UCSD-AML1 (cell line): Measurements from ENCODE around the gene FAM118B.
A peak's percentile ranks its signal among the peaks of the same experiment; 100 is the strongest.

Experiments
- DNase-seq: peaks from one replicate; lab custom pipeline; 2025; ENCODE audit not compliant: unreplicated experiment; lab: John Stamatoyannopoulos, UW

Gene FAM118B

DNA sequence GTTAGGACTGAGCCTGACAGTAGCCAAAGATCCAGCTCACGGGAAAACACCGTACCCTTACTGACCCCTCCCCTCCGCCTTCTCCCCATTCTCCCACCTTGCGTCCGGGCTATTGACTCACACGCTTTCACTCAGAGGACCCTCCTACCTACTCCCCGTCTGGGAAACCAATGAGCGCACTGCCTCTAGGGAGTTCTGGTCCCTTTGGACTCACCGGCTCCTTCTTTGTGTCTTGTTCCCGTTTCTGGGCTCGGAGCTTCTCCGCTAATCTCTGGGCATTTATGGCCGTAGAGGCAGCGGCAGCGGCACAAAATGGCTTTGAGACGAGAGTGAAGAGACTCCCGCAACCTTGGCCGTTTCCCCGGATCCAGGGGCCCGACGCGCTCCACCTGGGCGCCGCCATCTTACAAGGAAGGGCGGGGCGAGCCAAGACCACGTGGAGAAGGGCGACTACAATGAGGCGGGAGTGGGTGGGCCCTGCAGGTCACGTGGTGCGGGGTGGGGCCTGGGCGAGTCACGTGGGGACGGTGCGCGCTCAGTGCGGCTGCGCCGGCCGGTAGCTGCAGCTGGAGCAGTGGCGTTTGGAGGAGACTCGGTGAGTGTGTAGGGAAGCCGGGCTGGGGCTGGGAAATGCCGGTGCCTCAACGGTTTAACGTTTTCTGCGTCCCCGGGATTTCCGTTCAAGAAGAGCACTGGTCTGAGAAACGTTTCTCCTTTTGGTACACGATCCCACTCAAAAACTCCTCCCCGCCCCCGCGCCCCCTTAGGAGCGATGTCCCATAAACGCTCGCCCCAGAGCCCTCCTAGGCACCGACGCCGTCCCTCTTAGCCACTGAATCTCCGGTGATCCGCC is at the start of gene FAM118B, which contains the start of gene RPUSD4:
Gene FAM118B, plus strand, starts transcription at position 547 of the 853 bp plus-strand sequence. CDS start 23,220 bp downstream, outside the sequence.
Gene RPUSD4, minus strand, starts transcription at position 415 of the 853 bp plus-strand sequence. Its CDS starts 12 bp downstream, at position 403.
- peak; percentile 97 for DNase-seq

DNA sequence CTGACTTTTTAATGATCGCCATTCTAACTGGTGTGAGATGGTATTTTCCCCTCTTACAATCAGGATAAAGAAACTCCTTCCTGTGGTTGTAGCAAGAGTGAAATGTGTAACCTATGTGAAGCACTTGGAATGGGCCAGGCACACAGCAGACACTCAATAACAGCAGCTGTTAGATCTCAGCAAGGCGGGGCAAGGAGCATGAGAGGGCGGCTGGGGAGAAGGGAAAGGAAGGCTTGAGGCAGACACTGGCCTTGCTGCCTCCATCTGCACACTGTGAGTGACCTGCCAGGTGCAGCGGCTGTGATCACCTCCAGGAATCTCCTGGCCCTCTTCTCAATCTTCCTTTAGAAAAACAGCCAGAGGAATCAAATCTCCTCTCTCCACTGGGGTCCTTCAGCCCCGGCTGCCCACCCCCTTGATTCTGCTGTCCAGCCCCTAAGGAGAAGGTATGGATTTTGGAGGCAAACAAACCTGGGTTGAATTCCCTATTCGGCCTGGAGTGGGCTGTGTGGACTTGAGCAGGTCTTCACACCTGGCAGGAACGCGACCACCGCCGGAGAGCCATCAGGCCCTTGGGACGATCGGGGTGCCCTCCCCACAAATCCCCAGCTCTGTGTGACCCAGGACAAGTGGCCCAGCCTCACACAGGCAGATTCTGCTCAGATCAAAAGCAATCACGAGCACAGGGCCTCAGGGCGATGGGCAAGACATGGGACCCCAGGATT is 49.1 kb upstream of the FAM118B start:
- no peak for DNase-seq

DNA sequence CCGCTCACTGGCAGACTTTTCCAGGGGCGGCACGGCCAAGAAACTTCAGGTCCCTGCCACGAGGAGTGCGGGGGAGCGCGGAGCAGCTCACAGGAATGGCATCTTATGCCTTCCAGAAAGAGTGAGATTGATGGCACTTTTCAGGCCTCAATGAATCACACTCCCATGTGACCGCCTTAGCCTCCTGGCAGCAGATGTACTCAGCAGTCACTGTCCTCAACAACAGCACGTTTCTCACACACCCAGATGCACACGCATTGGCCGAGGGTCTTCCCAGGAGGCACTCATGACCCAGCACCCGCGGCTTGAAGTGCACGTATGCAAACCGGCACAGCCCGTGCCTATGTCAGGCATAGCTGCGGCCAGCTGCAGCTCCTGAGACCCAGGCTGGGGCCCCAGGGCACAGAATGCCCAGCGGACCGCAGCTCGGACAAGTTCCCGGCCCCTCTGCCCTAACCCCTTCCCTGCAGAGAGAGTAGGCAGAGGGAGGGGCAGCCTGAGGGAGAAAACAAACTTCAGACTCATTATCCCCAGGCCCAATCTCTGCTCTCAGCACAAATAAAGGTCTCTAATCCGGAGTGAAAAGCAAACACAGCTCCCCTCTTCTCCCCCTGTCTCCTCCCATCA is 48.4 kb upstream of the FAM118B start:
- DNase-seq: no peak

DNA sequence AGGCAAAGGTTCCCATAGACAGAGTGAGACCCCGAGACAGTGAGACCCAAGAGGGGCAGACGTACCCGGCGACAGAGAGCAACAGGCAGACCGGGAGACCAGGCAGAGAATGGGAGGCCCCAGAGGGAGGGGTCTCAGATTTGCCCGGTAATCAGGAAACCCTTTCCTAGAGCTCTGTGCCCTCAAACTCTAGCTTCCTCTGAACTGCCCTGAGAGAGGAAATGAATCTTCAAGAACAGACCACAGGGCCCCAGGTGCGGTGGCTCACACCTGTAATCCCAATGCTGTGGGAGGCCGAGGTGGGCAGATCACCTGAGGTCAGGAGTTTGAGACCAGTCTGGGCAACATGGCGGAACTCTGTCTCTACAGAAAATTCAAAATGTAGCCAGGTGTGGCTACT is 47.8 kb upstream of the FAM118B start:
- DNase-seq: no peak

DNA sequence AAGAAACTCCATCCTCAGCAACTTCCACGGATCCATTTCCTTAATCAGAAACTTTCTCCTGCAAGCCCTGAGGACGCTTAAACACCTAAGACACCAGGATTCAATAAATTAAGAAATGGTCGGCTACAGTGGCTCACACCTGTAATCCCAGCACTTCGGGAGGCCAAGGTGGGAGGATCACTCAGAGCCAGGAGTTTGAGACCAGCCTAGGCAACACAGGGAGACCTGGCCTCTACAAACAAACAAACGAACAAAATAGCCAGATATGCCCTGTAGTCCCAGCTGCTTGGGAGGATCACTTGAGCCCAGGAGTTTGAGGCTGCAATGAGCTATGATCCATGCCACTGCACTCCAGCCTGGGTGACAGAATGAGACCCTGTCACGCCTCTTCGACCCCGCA is 46.8 kb upstream of the FAM118B start:
- no peak for DNase-seq

DNA sequence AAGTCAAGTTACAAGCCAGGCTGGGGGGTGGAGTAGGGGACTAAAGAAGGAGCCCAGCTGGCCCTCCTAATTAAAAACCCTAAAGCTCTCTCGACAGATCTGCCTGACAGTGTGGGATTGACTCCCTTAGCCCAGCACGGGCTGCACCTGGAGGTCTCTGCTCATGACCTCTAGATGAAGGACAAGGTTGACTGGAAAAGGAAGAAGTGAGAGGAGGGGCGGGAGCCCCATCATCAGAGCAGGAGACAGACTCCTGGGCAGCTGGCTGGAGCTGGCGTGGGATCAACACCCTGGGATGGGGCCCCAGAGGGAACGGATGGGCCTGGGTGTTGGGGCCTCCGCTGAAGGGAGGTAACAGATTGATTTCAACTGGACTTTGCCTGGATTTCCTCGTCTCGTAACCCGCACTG is 46.3 kb upstream of the FAM118B start:
- DNase-seq: no peak

DNA sequence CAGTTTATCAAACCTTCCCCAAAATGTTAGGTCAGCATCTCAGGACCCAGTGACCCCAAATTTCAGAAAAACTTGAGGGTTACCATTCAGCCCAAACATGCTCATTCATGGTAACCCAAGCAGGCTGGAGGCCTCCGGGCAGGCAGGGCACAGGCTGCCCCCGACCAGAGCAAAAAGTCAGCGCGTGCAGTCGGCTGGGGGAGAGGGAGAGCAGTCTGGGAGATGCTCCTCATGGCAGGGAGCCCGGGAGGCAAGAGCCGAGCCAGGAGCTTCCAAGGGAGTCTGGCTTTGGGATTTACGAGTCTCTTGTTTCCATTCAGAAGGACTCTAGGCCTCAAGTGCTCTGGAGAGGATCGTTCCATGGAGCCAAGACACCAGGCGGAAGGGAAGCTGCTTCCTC is 45.8 kb upstream of the FAM118B start:
- DNase-seq: no peak

DNA sequence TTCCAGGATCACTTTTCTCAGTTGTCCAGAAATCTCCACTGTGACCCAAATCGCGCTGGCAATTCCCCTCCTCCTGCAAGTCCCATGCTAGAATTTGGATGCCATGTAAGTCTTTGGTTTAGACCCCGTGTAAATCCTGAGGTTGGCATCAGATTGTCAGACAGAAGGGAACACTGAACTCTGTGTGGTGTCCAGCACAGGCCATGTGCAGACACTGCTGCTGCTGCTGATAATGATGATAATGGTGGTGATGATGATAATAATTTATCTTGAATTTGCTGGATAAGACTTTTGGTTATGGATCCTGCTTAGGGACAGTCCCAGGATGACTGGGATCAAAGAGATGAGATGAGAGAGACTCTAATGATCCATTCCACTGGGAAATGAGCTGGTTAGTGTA is 45.2 kb upstream of the FAM118B start:
- DNase-seq: no peak

DNA sequence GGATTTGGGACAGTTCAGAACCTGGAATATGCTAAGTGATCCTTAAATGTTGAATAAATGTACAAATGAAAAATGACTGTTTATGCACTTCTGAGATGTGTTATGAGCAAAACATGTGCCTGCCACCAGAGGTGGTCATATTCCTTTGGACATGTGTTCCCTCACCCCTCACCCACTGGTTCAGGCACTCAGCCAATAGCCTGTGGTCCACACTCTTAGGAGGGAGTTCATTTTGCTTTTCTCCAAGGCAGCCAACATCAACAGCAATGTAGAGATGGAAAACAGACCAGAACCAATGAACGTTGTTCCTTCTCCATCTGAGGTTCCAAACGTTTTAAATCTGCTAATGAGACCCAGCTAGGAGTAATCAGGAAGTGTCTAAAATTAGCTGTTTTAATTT is 44.1 kb upstream of the FAM118B start:
- DNase-seq: no peak

DNA sequence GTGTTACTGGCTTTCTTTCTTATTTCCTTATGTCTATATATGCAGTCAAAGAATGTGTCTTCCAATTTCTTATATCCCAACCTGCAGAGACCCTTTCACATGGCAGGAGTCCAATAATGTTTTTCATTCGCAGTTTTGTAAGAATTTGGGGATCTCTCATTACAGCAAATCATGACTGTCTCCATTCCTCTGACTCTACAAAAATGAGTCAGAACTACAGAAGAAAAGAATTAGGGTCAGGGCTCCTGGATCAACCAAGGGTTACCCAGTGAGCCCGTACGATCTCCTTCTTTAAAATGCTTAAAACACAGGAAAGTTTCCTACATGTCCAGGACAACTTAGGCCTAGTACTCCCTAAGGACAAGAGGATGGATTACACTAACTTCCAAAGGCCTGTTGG is 42.3 kb upstream of the FAM118B start:
- no peak for DNase-seq

DNA sequence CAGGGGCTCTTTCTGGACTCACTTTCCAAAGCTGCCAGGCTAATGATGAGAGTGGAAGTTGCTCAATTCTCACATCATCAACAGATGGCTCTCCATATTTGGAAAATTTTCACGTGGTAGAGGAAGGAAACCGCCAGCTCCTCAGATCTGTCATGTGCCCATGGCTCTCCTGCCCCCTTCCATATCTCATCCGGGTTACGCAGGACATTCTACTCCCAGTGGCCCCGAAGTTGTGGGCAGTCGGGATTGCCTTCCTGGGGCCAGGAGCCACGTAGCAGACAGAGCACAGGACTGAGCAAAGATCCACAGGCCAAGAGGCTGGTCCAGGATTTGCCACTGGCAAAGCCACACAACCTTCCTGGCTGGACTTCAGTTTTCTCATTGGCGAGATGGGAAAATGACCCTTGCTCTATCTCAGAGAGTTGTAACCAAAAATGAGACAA is 39.0 kb upstream of the FAM118B start:
- peak; percentile 60 for DNase-seq

DNA sequence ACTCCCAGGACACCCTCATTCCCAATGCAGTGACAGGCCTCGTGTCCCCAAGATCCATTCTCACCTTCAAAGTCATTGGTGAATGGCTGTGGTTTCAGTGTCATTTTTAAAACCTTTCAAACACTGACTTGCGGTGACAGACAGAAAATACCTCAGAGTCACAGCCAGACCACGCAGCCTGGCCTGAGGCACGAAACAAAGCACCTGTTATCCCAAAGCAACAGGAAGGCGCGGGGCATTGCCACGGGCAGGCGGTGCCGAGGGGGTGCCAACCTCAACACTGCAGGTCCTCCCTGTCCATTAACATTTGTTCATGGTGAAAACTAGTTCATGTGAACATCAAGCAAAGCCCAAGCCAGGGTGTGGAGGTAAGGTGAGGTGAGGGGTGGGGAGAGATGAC is 38.3 kb upstream of the FAM118B start:
- no peak for DNase-seq

DNA sequence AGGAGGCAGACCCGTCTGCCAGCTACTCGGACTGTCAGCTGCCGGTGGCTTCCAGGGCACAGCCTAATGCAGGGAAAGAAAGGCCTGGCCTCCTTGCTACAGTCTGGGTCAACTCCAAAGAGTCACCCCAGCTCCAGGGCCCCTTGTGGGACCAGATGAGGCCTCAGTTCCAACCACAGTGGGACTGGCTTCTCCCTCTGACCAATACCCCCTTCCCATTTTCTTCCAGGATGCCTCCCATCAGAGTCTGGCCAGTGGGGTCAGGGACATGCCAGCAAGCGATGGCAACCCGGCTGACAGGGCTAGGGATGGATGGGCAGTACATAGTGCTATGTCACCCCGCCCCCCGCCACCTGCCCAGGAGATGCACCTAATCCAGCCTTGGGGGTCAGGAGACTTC is 36.8 kb upstream of the FAM118B start:
- no peak for DNase-seq

DNA sequence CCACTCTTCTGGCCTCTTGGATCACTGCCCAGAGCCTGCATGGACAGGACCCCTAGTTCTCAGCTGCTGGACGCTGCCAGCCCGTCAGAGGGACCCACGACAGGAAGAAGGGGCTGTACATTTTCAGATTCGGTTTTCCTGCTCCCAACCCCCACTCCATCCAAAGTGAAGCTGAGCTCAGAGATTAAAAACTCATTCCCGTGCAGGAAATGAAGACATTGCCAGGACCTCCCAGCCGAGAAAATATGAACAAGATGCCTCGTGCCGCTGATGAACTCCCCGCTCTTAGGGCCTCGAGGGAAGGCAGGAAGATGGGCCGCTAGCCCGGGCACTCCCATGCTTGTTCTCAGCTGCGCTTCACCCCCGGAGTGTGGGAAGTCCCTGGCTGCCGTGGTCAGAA is 36.2 kb upstream of the FAM118B start:
- no peak for DNase-seq

DNA sequence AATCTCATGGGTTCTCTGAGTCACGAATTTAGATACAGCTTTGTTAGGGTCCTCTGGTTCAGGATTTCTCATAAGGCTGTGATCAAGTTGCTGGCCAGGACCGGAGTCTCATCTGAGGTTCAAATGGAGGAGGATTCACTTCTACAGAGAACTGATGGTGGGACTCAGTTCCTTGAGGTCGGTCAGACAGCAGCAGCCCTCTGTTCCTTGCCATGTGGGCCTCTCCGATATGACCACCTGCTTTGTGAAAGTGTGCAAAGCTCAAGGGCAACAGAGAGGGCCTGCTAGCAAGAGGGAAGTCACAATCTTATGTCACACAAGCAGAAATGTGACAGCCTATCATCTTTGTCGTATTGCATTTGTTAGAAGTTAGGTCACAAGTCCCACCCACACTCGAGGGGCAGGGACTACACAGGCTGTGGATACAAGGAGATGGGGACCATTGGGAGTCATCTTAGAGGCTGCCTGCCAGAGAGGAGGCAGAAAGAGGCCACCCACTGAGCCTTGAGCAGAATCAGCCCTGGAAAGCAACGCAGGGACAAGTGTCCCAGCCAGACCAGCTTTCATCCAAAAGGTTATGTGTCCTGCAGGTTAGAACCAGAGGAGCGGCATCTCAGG is 34.6 kb upstream of the FAM118B start:
- no peak for DNase-seq

DNA sequence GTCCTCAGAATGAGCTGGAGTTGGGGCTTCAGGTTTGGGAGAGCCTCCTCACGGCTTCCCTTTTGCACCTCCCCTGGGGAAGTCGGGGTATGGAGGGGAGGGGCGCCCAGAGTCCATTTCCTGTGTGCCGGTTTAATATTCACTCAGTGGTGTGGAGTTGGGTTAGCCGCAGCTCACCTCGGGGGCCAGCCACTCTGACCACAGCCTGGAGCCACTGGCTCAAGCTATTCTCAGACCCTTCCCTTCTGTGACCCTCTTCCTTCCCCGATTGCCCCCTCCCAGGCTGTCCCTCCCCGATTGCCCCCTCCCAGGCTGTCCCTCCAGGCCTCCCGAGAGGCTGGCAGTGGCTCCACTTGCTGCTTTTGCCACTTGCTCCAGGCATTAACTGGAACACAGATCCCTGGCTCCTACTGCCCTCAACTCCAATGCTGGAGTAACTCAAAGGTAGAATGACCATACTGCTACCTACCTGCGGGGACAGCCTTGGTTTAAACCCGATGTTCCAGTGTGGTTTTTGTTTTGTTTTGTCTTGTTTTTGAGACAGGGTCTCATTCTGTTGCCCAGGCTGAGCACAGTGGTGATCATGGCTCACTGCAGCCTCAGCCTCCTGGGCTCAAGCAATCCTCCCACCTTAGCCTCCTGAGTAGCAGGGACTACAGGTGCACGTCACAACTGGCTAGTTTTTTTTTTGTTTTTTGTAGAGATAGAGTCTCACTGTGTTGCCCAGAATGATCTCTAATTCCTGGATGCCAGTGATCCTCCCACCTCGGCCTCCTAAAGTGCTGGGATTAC is 29.4 kb upstream of the FAM118B start:
- peak; percentile 48 for DNase-seq

DNA sequence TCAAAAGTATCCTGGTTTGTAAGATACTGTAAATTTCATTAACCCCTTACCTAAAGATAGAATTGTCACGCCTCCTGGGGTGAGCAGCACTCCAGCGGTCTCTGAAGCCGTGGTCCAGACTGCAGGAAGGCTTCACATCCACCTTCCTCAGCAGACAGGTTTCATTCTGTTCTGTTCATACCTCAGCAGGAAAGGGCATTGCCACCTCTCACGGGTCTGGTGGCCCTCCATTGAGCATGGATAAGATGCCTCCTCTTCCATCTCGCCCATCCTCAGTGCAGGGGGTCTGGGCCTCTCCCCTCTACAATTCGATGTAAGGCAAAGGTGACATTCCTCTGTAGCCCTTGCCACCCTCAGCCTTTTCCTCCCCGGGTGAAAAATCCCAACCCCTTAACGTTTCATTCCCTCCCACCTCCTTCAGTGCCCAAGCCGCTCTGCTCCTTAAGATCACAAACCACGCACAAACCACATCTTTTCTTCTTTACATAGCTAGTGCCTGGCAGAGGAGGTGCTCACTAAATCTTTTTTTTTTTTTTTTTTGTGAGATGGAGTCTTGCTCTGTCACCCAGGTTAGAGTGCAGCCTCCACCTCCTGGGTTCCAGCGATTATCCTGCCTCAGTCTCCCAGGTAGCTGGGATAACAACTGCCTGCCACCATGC is 28.7 kb upstream of the FAM118B start:
- DNase-seq: no peak

DNA sequence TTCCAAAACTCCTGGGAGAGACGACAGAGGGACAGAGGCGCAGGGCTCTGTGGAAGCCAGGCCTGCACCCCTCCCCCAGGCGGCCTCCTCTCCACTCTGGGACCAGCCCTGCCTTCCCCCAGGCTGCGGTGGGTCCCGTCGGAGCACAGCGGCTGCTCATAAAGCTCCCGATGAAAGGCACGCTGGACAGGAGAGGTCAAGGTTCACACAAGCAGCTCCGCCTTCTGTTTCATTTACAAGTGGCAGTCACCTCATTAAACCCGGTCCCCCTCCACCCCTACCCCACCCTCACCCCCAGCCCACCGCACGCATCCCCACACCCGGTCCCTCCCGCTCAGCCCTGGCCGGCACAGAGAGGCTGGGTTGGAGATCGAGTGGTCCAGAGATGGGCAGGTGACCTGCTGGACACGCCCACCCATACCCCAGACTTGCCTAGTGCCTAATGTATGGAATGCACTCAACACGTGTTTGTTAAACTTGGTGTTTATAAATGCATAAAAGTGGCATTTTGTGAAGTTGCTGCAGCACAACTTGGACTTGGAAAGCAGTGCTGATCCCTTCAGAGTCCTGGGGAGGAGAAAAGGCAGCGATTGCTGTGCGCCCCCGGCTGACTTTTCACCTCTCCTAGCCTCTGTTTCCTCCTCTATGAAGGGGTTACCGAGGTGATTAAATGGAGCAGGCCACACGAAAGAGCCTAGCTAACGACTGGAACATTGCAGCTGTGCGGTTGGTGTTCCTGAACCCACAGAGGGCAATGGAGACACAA is 26.1 kb upstream of the FAM118B start:
- DNase-seq: no peak

DNA sequence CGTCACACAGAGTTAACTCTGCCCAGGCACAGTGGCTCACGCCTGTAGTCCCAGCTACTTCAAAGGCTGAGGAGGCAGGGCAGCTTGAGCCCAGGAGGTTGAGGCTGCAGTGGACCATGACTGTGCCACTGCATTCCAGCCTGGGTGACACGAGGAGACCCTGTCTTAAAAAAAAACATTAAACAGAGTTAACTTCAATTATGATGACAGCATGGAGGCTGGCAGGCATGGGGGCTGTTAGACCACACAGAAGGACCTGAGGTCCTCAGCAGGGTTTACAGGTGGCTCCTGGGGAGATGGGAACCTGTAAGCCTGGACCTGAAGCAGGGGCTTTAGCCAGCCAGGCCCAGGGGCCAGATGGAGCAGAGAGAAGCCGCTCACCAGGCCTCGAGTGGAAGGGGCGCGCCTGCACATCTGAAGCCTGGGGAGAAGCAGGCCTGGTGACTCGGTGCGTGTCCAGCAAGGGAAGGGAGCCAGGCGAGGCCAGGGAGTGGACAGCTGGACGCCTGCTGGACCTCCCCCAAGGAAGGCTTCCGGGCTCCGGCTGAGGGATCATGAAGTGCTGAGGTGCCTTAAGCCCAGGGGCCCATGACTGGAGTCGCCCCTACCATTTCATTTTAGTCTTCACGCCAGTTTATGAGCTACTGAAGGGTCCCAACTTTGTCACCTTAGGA is 25.4 kb upstream of the FAM118B start:
- DNase-seq: no peak
